GM13976 (cell line): ENCODE measurements around the gene IFIH1.

Experiments used
- DNase-seq: peaks from one replicate; pipeline ENCODE4 v3.0.0; 2012; ENCODE audit warnings: low spot score
- CTCF ChIP-seq: IDR thresholded peaks from 2 replicates; pipeline ENCODE4 v1.5.1; 2012; ENCODE audit warnings: borderline replicate concordance, mild to moderate bottlenecking; ENCODE audit not compliant: insufficient read depth; ENCODE audit errors: extremely low read depth, missing control alignments, control extremely low read depth
- in situ Hi-C: fragments of 300-500 bp; cut with MboI; formaldehyde crosslinking; loops from one replicate; pipeline ENCODE4 v1.12.0; 2022; ENCODE audit warnings: low sequenced_read_pairs, mixed read lengths, inconsistent platforms; ENCODE audit not compliant: unreplicated experiment

The IFIH1 gene

GRCh38 chr2:162342321-162342720 lies 23.8 kb upstream of the IFIH1 start:
- DNase-seq: no peak
- in situ Hi-C loops: no loop called here
- no peak for TF ChIP-seq CTCF

GRCh38 chr2:162340822-162341221 lies 22.3 kb upstream of the IFIH1 start:
- in situ Hi-C loops: no loop called here
- no peak for DNase-seq
- no peak for TF ChIP-seq CTCF

- DNase-seq: no peak
- TF ChIP-seq CTCF: no peak
- in situ Hi-C loops: no loop called here
Measured at GRCh38 chr2:162337868-162338267, 19.4 kb upstream of the IFIH1 start.

GRCh38 chr2:162333968-162334367 lies 15.5 kb upstream of the IFIH1 start:
- TF ChIP-seq CTCF: peak; percentile 41
- in situ Hi-C loops: no loop called here
- DNase-seq: no peak

GRCh38 chr2:162330881-162331280 lies 12.4 kb upstream of the IFIH1 start:
- in situ Hi-C loops: no loop called here
- no peak for TF ChIP-seq CTCF
- no peak for DNase-seq

GRCh38 chr2:162328424-162329157 lies 10.1 kb upstream of the IFIH1 start:
- in situ Hi-C loops: no loop called here
- TF ChIP-seq CTCF: no peak
- DNase-seq: no peak
